22Rv1 (cell line): ENCODE measurements around the gene SRPRB.

Experiments used
- H3K27ac ChIP-seq: fragments of 450-650 bp; 2 replicates; pipeline ENCODE4 v1.5.1; 2017
- ZFX ChIP-seq: fragments of 450-650 bp; IDR thresholded peaks from 2 replicates; pipeline ENCODE4 v1.6.1; 2017; ENCODE audit warnings: antibody characterized with exemption, borderline replicate concordance
- TF ChIP-seq, protein P1 (sequence below): fragments of 450-650 bp; IDR thresholded peaks from 2 replicates; pipeline ENCODE4 v1.5.1; 2017; ENCODE audit warnings: mild to moderate bottlenecking

Gene SRPRB

DNA sequence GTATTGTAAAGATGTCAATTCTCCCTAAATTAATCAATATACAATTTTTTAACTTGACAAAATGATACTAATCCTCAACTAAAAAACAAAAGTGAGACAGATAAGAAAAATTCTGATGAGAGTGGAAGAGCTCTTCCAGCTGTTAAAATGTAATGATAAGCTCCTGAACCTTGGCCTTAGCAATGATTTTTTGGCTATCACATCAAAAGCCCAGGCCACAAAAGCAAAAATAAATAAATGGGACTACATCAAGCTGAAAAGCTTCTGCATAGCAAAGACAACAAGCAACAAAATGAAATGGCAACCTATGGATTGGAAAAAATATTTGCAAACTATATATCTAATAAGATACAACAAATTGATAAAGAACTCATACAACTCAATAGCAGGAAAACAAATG lies 24.0 kb upstream of the SRPRB start:
- TF ChIP-seq, protein P1, sequence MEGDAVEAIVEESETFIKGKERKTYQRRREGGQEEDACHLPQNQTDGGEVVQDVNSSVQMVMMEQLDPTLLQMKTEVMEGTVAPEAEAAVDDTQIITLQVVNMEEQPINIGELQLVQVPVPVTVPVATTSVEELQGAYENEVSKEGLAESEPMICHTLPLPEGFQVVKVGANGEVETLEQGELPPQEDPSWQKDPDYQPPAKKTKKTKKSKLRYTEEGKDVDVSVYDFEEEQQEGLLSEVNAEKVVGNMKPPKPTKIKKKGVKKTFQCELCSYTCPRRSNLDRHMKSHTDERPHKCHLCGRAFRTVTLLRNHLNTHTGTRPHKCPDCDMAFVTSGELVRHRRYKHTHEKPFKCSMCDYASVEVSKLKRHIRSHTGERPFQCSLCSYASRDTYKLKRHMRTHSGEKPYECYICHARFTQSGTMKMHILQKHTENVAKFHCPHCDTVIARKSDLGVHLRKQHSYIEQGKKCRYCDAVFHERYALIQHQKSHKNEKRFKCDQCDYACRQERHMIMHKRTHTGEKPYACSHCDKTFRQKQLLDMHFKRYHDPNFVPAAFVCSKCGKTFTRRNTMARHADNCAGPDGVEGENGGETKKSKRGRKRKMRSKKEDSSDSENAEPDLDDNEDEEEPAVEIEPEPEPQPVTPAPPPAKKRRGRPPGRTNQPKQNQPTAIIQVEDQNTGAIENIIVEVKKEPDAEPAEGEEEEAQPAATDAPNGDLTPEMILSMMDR, result no peak
- TF ChIP-seq ZFX, result no peak
- no peak overlapping the region for H3K27ac ChIP-seq

DNA sequence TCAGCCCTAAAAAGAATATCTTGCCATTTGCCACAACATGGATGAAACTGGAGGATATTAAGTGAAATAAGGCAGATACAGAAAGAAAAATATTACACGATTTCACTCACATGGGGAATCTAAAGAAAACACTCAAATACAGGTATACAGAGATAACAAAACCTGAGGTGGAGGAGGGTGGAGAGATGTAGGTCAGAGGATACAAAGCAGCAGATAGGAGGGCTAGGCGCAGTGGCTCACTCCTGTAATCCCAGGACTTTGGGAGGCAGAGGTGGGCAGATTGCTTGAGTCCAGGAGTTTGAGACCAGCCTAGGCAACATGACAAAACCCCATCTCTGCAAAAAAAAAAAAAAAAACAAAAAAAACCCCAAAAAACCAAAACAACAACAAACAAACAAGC lies 23.2 kb upstream of the SRPRB start:
- no peak overlapping the region for H3K27ac ChIP-seq
- no peak for TF ChIP-seq ZFX
- TF ChIP-seq, protein P1, result no peak

DNA sequence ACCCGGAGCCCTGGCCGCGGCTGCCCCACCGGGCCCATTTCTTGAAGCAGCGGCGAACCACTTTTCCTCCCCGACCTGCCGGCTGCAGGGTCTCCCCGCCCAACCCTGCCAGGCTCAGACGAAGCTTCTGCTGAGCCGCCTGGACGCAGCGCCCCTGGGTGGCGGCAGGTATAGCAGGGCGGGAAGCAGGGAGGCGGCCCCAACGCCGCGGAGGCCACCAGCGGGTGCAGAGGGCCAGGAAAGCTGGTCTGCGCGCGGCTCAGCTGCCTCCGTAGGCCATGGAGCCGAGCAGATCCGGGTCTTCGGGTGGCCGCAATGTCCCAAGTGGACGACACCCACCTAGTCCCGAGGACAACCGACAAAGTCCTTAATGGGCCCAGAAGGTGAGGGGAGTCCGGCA lies 21.9 kb upstream of the SRPRB start:
- H3K27ac ChIP-seq, result no peak overlapping the region
- TF ChIP-seq, protein P1, result no peak
- TF ChIP-seq ZFX, result no peak

DNA sequence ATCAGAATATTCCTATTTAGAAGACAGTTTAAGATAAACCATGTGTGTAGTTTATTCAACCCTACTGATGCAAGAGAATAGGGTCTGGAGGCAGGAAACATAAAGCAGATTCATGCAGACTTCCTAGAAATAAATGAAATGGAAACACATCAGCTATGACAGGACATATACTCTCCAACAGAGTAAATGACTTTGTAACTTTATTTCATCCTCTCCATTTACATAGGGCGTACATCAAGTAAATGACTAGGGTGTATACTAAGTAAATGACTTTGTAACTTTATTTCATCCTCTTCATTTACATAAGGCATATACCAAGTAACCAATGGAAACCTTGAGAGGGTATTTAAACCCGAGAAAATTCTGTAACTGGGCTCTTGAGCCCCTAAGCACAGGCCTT lies 17.6 kb upstream of the SRPRB start:
- H3K27ac ChIP-seq, result no peak overlapping the region
- no peak for TF ChIP-seq ZFX
- TF ChIP-seq, protein P1, result no peak

DNA sequence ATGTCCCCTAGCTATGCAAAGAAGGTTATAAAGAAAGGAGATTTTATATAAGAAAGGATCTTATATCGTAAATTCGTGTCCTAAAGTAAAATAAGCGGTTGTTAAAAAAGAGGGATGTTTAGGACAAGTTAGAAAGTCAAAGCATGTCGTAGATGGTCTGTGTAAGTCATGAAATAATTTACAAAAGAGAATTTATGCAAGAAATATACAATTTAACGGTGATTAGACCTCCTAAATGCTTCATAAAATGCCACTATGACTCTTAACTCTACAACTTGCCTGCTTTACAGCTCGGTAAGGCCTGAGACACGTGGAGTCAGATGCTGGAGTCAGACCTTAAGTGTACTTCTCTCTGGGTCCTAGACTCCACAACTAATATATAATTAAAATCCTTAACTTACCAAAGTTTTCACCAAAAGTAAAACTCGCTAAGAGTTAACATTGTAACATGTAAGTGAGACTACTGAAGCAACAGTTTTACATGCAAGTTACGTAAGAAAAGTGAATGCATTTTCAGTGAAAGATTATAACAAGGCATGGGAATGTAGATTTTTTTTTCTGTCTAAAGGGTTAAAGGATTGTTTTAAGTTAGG lies 13.3 kb upstream of the SRPRB start:
- no peak for TF ChIP-seq ZFX
- TF ChIP-seq, protein P1, result no peak
- H3K27ac ChIP-seq, result no peak overlapping the region

DNA sequence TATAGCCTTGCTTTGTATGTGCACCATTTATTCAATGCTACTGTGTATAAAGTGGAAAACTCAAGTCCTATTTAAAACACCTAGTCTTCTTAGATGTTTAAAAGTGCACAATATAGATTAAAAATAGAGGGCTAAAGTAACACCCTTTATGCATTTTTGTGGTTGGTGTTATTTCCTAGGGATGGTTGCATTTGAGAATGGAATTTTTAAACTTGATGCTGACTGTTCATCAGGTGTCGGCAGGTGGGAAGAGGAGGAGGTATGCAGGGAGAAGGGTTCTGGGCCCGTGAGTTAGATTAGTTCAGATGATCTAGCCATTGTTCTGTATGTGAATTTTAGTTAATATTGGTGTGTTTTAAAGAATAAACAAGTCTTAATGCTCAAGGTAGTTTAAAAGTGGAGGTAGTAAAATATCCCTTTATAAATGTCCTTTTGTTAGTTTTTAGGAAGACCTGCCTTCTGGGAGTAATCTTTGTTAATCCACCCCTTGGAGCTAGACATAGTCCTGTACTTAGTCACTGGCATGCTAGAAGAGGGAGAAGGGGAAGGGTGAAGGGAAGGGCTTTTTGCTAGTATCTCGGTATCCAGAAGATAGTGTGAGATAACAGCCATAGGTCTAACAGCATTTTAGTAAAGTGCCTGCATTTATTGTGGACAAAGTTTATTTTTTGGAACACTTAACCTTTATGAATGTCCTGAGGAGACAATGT lies 8.1 kb upstream of the SRPRB start:
- TF ChIP-seq, protein P1, result no peak
- TF ChIP-seq ZFX, result no peak
- H3K27ac ChIP-seq, result no peak overlapping the region

DNA sequence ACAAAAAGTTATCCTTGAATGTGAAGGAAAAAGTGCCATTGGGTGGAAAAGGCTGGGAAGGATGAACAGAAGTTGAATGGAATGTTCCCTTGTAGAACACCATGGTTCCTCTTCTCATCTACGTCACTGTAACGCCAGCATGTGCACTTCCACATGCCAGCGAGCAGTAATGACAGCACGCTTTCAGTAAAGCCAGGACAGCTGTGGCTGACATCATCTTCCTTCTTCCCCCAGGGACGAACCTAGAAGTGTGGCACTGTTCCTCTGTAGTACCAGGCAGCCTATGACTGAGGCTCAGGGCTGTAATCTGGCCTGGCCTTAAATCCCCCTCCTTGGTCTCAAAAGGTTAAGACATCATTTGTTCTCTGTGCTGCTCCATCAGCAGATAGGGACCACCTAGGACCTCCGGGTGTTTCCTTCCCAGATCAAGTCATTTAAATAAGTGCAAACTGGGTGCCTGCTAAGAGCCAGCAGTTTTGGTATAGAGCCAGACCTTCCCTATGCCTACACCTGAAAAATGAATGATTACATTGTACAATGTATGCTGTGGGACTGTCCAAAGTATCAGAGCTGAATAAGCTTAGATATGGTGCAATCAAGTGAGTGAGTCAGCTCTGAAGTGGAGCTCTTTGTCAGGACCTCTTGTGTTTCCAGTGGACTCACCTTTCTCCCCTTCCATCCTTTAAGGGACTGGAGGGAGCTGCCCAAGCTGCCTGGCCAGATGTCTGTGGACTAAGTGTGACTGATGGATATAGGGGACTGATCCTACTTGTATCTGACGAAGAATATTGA lies 5.6 kb upstream of the SRPRB start:
- H3K27ac ChIP-seq, result no peak overlapping the region
- no peak for TF ChIP-seq ZFX
- TF ChIP-seq, protein P1, result no peak
